ENCODE measurements around the gene TCP11. TPM values are rescaled to one million over a fixed set of nuclear protein-coding genes. Genes with fewer than 3 reads are reported as not detected.

The TCP11 gene
- total RNA-seq, 1 experiment from 2014 or later, result 0.14 TPM

- no peak for DNase-seq (ENCODE audit: low spot score)
These were observed 48.6 kb downstream of the TCP11 start for GRCh38 chr6:35092362-35093117.

- DNase-seq (ENCODE audit: low spot score), result no peak
These were observed 49.6 kb downstream of the TCP11 start for GRCh38 chr6:35091346-35092083.

- no peak for DNase-seq (ENCODE audit: low spot score)
These were observed 50.4 kb downstream of the TCP11 start for GRCh38 chr6:35090734-35091133.

- DNase-seq (ENCODE audit: low spot score), result no peak
These were observed 51.1 kb downstream of the TCP11 start for GRCh38 chr6:35089935-35090505.

GRCh38 chr6:35089216-35089934 is 51.8 kb downstream of the TCP11 start:
- no peak for DNase-seq (ENCODE audit: low spot score)

- no peak for DNase-seq (ENCODE audit: low spot score)
These were observed 52.6 kb downstream of the TCP11 start for GRCh38 chr6:35088281-35089215.

GRCh38 chr6:35087361-35088280 is 53.5 kb downstream of the TCP11 start:
- no peak for DNase-seq (ENCODE audit: low spot score)

GRCh38 chr6:35086636-35087360 is 54.3 kb downstream of the TCP11 start:
- no peak for DNase-seq (ENCODE audit: low spot score)

GRCh38 chr6:35086282-35086632 is 54.9 kb downstream of the TCP11 start:
- no peak for DNase-seq (ENCODE audit: low spot score)

- DNase-seq (ENCODE audit: low spot score), result no peak
These were observed 55.5 kb downstream of the TCP11 start for GRCh38 chr6:35085359-35086281.

- DNase-seq (ENCODE audit: low spot score), result no peak
These were observed 56.5 kb downstream of the TCP11 start for GRCh38 chr6:35084511-35085203.

GRCh38 chr6:35084041-35084491 is 57.1 kb downstream of the TCP11 start:
- no peak for DNase-seq (ENCODE audit: low spot score)

GRCh38 chr6:35083507-35083906 is 57.6 kb downstream of the TCP11 start:
- no peak for DNase-seq (ENCODE audit: low spot score)

GRCh38 chr6:35082733-35083403 is 58.3 kb downstream of the TCP11 start:
- no peak for DNase-seq (ENCODE audit: low spot score)

GRCh38 chr6:35082046-35082732 is 59.0 kb downstream of the TCP11 start:
- DNase-seq (ENCODE audit: low spot score), result no peak

GRCh38 chr6:35081426-35081851 is 59.7 kb downstream of the TCP11 start:
- no peak for DNase-seq (ENCODE audit: low spot score)

All from H4 (cell line).